RWPE2 (cell line): Measurements from ENCODE around the gene FRRS1.

Source experiments
- ATAC-seq: fragments of 200-7000 bp; cut with Tn5 transposase; 3 replicates; pipeline ENCODE4 v1.9.1; 2021; ENCODE audit warnings: low read depth
- DNase-seq: peaks from one replicate; pipeline ENCODE4 v3.0.0-alpha.2; 2020; ENCODE audit warnings: low spot score
- H3K27ac ChIP-seq: fragments of 450-650 bp; 2 replicates; pipeline ENCODE4 v1.5.1; 2017; ENCODE audit warnings: mild to moderate bottlenecking; ENCODE audit not compliant: poor library complexity, severe bottlenecking
- H3K27me3 ChIP-seq: fragments of 250-450 bp; sonication (Bioruptor Pico); 2 replicates; pipeline ENCODE4 v1.5.1; 2021; ENCODE audit warnings: mild to moderate bottlenecking, moderate library complexity; ENCODE audit not compliant: insufficient read depth, poor library complexity, severe bottlenecking
- H3K36me3 ChIP-seq: fragments of 250-450 bp; sonication (Bioruptor Pico); 2 replicates; pipeline ENCODE4 v1.5.1; 2020; ENCODE audit warnings: low read depth, mild to moderate bottlenecking, moderate library complexity
- H3K4me1 ChIP-seq: fragments of 250-450 bp; sonication (Bioruptor Pico); 2 replicates; pipeline ENCODE4 v1.5.1; 2021; ENCODE audit warnings: mild to moderate bottlenecking, moderate library complexity; ENCODE audit not compliant: insufficient read depth, poor library complexity, severe bottlenecking
- H3K4me3 ChIP-seq: fragments of 250-450 bp; sonication (Bioruptor Pico); 2 replicates; pipeline ENCODE4 v1.5.1; 2021; ENCODE audit warnings: mild to moderate bottlenecking, moderate library complexity; ENCODE audit not compliant: severe bottlenecking
- H3K9me3 ChIP-seq: fragments of 250-450 bp; sonication (Bioruptor Pico); 2 replicates; pipeline ENCODE4 v1.5.1; 2021; ENCODE audit warnings: mild to moderate bottlenecking, moderate library complexity; ENCODE audit not compliant: severe bottlenecking
- TF ChIP-seq, protein P1 (sequence below): fragments of 450-650 bp; IDR thresholded peaks from one replicate; pipeline ENCODE4 v1.5.1; 2017; ENCODE audit warnings: mild to moderate bottlenecking, moderate library complexity; ENCODE audit not compliant: poor library complexity, severe bottlenecking

FRRS1 gene

DNA sequence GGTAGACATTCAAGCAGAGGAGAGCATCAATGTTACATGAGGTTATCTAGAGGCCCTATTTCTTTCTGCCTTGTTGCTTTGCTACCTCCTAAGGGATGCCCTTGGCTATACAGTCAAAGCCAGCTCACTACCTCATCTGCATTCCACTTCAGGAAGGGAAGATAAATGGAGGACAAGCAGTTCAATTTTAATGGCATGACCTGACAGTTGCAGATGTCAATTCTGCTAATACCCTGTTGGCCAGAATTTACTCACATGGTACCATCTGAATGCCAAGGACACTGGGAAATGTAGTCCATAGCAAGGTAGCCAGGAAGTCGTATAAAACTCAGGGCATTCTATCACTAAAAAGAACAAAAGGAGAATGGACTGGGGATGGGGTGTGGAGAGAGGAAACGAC lies 89.0 kb downstream of the FRRS1 start:
- Histone ChIP-seq H3K4me1 (no peaks in the 10 kb centered on the region), H3K4me3 (no peak overlapping the region), H3K9me3 (no peaks in the 10 kb centered on the region), H3K36me3 (no peaks in the 10 kb centered on the region), H3K27me3 (no peaks in the 10 kb centered on the region), H3K27ac (no peak overlapping the region)
- no peak for ATAC-seq
- no peak for DNase-seq
- TF ChIP-seq, protein P1, sequence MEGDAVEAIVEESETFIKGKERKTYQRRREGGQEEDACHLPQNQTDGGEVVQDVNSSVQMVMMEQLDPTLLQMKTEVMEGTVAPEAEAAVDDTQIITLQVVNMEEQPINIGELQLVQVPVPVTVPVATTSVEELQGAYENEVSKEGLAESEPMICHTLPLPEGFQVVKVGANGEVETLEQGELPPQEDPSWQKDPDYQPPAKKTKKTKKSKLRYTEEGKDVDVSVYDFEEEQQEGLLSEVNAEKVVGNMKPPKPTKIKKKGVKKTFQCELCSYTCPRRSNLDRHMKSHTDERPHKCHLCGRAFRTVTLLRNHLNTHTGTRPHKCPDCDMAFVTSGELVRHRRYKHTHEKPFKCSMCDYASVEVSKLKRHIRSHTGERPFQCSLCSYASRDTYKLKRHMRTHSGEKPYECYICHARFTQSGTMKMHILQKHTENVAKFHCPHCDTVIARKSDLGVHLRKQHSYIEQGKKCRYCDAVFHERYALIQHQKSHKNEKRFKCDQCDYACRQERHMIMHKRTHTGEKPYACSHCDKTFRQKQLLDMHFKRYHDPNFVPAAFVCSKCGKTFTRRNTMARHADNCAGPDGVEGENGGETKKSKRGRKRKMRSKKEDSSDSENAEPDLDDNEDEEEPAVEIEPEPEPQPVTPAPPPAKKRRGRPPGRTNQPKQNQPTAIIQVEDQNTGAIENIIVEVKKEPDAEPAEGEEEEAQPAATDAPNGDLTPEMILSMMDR: no peak

DNA sequence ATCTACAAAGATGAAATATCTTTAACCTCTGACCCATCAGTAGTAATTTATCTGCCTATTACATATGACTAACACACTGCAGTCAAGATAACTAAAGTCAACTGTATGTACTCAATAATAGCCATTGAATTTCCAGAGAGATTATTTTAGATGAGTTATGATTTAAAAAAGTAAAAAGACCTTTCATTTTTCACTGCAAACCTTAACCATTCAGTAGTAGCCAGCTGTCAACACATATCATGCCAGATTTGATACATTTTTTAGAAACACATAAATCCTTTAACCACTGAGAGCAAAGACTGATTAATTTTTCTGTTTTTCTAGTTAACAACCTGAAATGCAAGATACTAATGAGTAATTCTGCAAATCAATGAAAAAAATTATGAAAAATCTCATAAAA lies 89.6 kb downstream of the FRRS1 start:
- Histone ChIP-seq H3K4me3 (no peak overlapping the region), H3K27ac (no peak overlapping the region), H3K27me3 (no peaks in the 10 kb centered on the region), H3K9me3 (no peaks in the 10 kb centered on the region), H3K4me1 (no peaks in the 10 kb centered on the region), H3K36me3 (no peaks in the 10 kb centered on the region)
- no peak for ATAC-seq
- TF ChIP-seq, protein P1: no peak
- DNase-seq: no peak

DNA sequence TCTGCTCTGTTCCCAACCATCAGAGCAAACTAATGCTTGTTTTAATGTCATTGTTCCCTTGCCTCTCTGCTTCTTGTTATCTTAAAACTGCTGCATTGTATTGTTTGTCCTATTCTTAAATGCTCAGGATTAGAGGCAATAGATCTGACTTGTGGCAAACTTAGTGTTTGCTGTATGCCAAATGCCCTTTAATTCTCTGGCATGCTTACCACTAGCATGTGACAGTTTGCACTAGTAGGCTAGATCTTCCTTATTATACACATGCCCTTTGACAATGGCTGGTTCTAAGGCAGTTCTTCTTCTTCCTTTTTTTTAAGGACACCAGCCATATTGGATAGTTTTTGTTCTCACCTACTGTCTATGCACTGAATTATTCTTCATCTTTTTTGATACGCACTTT lies 90.4 kb downstream of the FRRS1 start:
- ATAC-seq (no peak), DNase-seq (no peak)
- Histone ChIP-seq H3K4me3 (no peak overlapping the region), H3K4me1 (no peaks in the 10 kb centered on the region), H3K9me3 (no peaks in the 10 kb centered on the region), H3K27me3 (no peaks in the 10 kb centered on the region), H3K27ac (no peak overlapping the region), H3K36me3 (no peaks in the 10 kb centered on the region)
- TF ChIP-seq, protein P1: no peak

DNA sequence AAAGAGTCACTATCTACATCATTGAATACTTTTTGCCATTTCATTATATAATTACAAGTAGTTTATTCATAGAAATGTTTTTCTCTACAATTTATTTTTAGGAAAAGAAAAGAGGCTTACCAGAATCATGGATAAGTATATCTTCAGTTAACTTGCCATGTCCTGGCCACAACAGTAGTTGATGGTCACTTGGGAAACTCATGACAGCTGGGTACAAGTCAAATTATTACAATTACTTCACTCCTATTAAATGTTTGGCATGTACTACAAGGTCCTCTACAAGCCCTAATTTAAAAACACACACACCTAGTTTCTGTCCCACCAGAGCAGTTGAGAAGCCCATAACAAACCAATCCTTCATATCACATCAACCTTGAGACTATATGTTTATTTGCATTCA lies 91.1 kb downstream of the FRRS1 start:
- ATAC-seq: no peak
- H3K27me3 ChIP-seq: no peaks in the 10 kb centered on the region
- no peaks in the 10 kb centered on the region for H3K36me3 ChIP-seq
- no peaks in the 10 kb centered on the region for H3K4me1 ChIP-seq
- no peak for DNase-seq
- no peak overlapping the region for H3K27ac ChIP-seq
- no peaks in the 10 kb centered on the region for H3K9me3 ChIP-seq
- H3K4me3 ChIP-seq: no peak overlapping the region
- TF ChIP-seq, protein P1: no peak

DNA sequence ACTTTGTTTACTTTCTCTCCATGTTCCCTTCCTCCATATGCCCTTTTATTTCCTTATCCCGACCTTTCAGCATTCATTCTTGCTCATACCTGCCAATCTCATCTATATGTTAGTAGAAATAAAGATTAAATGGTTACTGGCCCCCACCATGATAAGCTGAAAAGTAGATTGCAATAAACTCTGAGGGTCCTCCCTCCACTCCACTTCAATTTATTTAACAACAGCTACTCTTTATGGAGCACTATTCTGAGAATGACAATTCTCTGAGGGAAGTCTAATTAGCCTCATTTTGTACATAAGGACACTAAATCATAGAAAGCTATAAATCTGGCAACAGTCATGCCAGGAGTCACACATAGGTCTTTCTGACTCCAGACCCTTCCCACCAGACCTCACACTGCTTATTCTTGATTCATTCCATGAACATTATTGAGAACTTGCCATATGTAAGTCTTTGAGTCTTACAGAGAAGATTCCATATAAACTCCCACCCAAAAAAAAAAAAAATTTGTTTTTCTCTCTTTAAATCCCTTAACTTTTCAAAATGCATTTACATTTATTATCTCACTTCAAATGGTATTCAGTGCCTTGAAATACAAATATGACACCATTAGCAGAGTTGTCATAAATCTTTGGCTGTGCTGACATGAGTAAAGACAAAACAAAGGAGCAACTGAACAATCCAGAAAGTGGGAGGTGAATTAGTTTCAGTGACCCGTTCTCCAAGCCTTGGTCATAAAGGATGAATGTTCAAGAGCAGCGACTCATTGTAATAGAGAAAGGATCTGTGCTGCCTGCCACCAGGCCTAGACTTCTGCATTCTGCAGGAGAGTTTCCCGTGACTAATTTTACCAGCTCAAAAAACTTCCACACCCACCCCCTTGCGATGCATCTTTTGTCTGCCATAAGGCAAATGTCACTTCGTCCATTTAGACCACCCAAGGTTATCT lies 92.0 kb downstream of the FRRS1 start:
- H3K27ac ChIP-seq: no peak overlapping the region
- H3K27me3 ChIP-seq: no peaks in the 10 kb centered on the region
- H3K9me3 ChIP-seq: no peaks in the 10 kb centered on the region
- H3K4me3 ChIP-seq: no peak overlapping the region
- TF ChIP-seq, protein P1: no peak
- no peaks in the 10 kb centered on the region for H3K36me3 ChIP-seq
- ATAC-seq (no peak), DNase-seq (no peak)
- no peaks in the 10 kb centered on the region for H3K4me1 ChIP-seq
